Sigmoid colon (tissue), 4 donors: ENCODE data around the gene MARS1.

ENCODE experiments used
- EP300 ChIP-seq, 4 donors: sonication (generic); formaldehyde crosslinking; IDR thresholded peaks; one replicate each; pipeline ENCODE4 v1.6.1; 2017; ENCODE audit warnings: antibody characterized with exemption in 4 of 4
- POLR2A ChIP-seq, 2 donors: fragments of 450-650 bp; IDR thresholded peaks; one replicate each; pipeline ENCODE4 v1.6.1; 2016; ENCODE audit warnings: antibody characterized with exemption in 2 of 2, mild to moderate bottlenecking in 2 of 2, moderate library complexity in 2 of 2
- POLR2AphosphoS5 ChIP-seq, 4 donors: sonication (generic); formaldehyde crosslinking; IDR thresholded peaks; one replicate each; pipeline ENCODE4 v1.6.1; 2017; ENCODE audit warnings: antibody characterized with exemption in 4 of 4
- TF ChIP-seq, protein P1 (sequence below), 4 experiments: fragments of 450-650 bp in 3 of 4; fragments of 200-600 bp in 1 of 4; IDR thresholded peaks; one replicate each; pipeline ENCODE4 v1.5.1; 2016 to 2019; ENCODE audit warnings: antibody characterized with exemption in 4 of 4, mild to moderate bottlenecking in 3 of 4, moderate library complexity in 2 of 4

DNA sequence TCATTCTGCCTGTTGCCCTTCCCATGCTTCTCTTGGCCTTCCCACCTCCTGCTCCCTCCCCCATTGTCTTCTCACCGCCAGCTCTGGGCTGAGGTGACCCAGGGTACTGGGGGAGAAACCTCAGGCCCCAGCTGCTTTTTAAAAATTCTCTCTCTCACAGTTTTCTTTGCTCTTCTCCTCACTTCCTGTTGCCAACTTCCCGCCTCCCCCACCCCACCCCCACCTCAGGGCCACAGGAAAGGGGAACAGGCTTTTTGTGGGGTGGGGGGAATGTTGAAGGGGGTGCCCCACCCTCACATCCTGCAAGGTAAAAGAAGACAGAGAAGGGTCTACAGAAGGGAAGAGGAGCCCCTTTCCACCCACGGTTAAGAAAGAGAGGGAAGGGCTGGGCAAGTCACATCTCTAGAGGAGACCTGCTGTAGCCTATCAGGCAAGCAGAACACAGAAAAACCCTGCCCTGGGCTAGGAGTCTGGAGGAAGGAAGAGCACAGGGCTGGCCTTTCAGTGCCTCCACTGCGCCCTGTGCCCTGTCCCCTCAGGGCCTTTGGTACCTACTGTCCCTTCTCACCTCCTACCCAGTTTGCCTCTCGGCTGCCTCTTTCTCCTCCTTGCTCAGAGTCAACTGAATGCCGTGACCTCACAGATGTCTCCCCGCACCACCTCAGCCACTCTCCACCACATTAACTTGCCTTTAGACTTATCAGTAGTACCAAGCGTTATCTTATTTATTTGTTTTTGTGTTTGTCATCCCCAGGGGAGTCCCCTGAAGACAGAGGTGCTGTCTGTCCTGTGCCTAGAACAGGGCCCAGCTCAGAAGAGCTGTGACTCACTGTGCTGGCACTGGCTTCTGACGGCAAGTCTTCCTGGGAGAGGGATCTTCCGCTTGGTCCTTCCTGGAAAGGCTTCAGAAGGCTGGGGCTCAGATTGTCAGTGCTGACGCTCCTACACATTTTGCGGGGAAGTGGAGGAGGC lies 9.9 kb upstream of the MARS1 start:
- TF ChIP-seq, protein P1, sequence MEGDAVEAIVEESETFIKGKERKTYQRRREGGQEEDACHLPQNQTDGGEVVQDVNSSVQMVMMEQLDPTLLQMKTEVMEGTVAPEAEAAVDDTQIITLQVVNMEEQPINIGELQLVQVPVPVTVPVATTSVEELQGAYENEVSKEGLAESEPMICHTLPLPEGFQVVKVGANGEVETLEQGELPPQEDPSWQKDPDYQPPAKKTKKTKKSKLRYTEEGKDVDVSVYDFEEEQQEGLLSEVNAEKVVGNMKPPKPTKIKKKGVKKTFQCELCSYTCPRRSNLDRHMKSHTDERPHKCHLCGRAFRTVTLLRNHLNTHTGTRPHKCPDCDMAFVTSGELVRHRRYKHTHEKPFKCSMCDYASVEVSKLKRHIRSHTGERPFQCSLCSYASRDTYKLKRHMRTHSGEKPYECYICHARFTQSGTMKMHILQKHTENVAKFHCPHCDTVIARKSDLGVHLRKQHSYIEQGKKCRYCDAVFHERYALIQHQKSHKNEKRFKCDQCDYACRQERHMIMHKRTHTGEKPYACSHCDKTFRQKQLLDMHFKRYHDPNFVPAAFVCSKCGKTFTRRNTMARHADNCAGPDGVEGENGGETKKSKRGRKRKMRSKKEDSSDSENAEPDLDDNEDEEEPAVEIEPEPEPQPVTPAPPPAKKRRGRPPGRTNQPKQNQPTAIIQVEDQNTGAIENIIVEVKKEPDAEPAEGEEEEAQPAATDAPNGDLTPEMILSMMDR (IDR thresholded peaks at IDR 0.05) = no peak
- TF ChIP-seq POLR2AphosphoS5 (IDR thresholded peaks at IDR 0.05) (no peak), POLR2A (IDR thresholded peaks at IDR 0.05) (no peak), EP300 (IDR thresholded peaks at IDR 0.05) (no peak)
